HG03135 (cell line): ENCODE measurements around the gene PRLR.

ENCODE experiments used
- ATAC-seq: cut with Tn5 transposase; IDR thresholded peaks from one replicate; pipeline ENCODE4 v1.9.1; 2021; ENCODE audit warnings: mild to moderate bottlenecking, moderate library complexity; ENCODE audit not compliant: unreplicated experiment

Gene PRLR

GRCh38 chr5:35236770-35237169, 6.5 kb upstream of the PRLR start:
- no peak for ATAC-seq

- no peak for ATAC-seq
These were observed 3.3 kb upstream of the PRLR start for GRCh38 chr5:35233601-35234000.

DNA sequence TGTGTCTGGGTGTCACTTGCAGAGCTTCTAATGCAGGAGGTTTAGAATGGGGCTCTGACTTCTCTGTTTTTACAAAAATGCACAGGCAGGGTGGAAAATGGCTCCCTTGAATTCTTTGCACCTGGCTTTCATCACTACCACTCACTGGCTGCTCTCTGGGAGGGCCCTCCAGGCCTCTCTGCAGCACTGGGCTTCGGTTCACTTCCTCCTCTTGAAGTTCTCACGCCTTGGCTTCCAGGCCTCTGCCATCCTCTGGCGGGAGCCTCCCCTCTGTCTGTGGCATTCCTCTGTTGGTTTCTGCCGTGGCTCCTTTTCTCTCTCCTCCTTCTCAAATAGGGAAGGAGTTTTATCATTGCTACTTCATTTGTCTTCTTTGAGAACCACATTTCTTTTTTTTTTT, 2.8 kb upstream of the PRLR start:
- no peak for ATAC-seq

DNA sequence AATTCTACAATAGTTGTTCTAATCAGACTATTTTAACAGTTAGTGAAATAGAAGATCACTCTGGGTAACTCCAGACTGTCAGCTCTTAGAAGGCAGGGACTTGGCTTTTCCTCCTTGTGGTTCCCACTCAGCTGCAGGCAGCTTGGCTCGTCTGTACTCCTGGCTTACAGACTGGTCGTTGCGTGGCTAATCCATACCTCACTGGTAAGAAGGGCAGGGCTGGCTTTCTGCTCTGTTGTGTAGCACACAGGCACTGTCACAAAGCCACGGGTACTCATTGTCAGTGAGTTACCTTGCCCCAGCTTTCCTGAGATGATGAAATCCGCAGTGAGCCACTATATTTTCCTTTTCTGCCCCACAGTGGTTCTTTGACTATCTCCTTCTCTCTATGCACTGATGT, 1.8 kb upstream of the PRLR start:
- no peak for ATAC-seq

- peak; percentile 59 for ATAC-seq
These were observed 930 bp downstream of the PRLR start for GRCh38 chr5:35229076-35230037.

DNA sequence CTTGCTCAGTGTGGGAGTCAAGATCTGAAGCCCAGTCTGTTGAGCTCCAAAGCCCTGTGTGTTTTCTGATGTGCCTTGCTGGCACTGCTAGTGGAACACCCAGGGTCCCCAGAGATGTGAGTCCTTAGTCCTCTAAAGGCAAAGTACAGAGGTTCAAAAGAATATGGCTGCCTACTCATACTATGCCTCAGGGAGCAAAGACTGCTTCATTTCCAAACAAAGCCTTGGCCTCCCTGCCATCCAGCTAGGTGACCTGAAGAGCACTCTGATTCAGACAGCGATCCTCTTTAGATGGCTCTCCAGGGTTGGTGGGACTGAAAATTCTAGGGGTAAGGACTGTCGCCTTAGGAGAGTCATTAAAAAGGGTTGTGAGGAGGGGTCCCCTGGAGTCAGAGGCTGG, 2.0 kb downstream of the PRLR start:
- no peak for ATAC-seq

- no peak for ATAC-seq
These were observed 2.6 kb downstream of the PRLR start for GRCh38 chr5:35227720-35228119.

- ATAC-seq: no peak
These were observed 6.4 kb downstream of the PRLR start for GRCh38 chr5:35223787-35224395.

GRCh38 chr5:35220967-35221366, 9.3 kb downstream of the PRLR start:
- no peak for ATAC-seq

DNA sequence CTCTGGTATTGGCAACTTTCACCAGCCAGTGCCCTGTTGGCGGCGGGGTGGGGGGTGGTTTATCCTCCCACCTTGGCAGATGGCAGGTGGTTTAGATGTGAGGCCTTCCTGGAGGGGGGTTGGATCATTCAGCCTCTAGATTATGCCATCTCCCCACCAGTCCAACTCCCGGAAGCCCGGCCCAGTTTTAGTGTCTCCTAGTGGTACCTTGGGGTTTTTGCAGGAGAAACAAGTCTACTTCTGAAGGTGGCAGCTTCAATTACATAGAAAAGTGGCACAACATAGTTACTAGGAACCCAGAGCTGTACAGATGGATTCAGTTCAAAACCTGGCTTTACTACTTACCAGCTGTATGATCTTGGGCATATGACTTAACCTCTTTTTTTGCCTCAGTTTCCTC, 11.3 kb downstream of the PRLR start:
- no peak for ATAC-seq

DNA sequence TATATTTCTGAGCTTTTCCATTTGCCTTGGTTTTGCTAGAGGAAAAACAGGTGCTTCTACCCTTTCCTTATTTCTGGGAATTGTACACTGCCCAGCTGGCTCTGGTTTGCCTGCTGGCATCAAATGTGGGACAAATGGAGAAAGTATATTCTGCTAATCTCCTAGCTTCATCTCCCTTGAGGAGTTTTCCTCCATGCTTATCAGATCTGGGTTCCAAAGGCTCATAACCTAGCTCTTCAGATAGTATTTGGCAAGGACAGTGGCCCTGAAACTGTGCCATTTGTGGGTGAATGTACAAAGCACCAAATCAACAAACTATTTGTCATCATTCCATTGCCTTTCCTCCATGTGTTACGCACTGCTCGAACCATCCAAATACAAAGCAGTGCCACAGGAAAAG, 16.2 kb downstream of the PRLR start:
- no peak for ATAC-seq

DNA sequence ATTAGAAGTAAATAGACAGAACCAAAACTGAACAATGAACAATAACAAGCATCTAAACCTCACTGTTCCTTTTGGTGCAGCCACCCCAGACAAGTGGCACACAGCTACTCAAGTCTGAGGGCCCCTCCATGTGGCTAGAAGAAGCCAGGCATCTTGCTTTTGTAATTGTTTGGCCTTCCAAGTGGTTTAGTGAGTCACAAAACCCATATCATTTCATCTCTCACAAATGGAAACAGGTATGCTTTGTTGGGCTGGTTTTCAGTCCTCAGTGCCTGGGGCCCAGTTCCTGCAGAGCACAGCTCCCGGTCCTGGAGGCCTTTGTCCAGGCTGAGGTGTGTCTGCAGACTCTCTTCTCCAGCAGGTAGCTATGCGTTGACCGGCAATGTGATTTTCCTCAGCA, 16.7 kb downstream of the PRLR start:
- no peak for ATAC-seq

- peak; percentile 82 for ATAC-seq
These were observed 17.9 kb downstream of the PRLR start for GRCh38 chr5:35212122-35212982.

DNA sequence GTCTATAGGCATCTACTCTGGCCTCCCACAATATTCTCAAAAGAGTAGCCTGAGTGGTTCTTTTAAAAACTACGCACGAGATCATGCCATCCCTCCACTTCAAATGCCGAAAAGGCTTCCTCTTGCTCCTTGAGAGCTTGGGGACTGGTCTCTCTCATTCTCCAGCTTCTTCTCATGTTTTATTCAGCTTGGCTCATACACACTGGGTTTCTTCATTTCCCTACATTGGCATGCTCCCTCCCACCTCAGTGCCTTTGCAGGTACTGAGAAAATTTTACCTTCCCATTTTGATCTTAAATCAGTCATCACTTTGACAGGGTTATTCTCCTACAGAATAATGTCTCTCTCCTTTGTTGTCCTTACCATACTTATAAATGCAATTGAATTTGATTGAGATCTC, 20.4 kb downstream of the PRLR start:
- no peak for ATAC-seq

- no peak for ATAC-seq
These were observed 24.7 kb downstream of the PRLR start for GRCh38 chr5:35205606-35206005.

DNA sequence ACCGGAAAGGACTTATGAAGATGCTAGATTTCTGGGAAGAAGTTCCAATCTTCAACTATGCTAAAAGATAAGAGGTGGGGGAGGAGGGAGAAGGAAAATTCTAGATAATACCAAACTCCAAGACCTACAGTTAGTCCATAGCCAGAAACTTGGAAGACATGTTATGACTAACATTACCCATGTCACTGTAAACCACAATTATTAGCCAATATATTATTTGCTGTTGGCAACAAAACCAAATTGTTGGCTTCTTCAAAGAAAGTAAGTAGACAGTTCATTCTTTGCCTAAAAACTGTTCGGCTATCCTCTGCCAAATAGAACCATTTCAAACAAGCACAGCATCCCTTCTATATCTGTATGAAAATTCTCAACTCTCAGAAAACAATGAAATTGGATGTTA, 25.1 kb downstream of the PRLR start:
- no peak for ATAC-seq

DNA sequence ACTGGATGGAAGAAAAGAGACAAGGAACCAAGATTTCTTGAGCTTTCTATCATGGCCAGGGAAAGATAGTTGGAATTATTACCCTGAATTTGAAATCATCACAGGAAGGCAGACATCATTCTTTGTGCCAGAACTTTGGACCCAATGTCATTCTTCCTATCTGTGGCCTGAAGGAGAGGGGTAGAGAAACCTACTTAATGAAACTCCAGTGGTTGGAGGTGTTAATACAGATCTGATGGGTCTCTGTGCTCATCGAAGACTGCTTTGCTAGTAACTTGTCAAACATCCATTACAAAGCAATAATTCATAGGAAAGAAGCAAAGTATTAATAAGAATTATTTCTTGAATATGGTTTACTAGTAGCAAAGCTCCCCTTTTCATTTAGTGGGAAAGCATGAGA, 26.9 kb downstream of the PRLR start:
- no peak for ATAC-seq

GRCh38 chr5:35202319-35203111, 27.8 kb downstream of the PRLR start:
- peak; percentile 76 for ATAC-seq

GRCh38 chr5:35201291-35201690, 29.0 kb downstream of the PRLR start:
- no peak for ATAC-seq

GRCh38 chr5:35199886-35200285, 30.4 kb downstream of the PRLR start:
- ATAC-seq: no peak

- no peak for ATAC-seq
These were observed 31.6 kb downstream of the PRLR start for GRCh38 chr5:35198686-35199085.
